HepG2 (cell line): ENCODE data around the gene FBRSL1. TPM values are rescaled to one million over a fixed set of nuclear protein-coding genes. Genes with fewer than 3 reads are reported as not detected.

Experiments
- ARID5B ChIP-seq: IDR thresholded peaks from 2 replicates; pipeline ENCODE4 v1.4.0; 2020; ENCODE audit warnings: mild to moderate bottlenecking, missing genetic modification reagents
- FOXP4 ChIP-seq: sonication (generic); formaldehyde crosslinking; IDR thresholded peaks from 2 replicates; pipeline ENCODE4 v1.4.0; 2020; ENCODE audit warnings: missing genetic modification reagents
- HNF1A ChIP-seq, 2 experiments: sonication (generic) in 1 of 2; formaldehyde crosslinking in 1 of 2; IDR thresholded peaks; 2 replicates each; pipeline versions ENCODE4 v1.4.0 to v1.6.1; 2016 to 2020; ENCODE audit warnings: borderline replicate concordance in 1 of 2, low read depth in 1 of 2, mild to moderate bottlenecking in 1 of 2, missing genetic modification reagents in 1 of 2
- PATZ1 ChIP-seq: sonication (generic); formaldehyde crosslinking; IDR thresholded peaks from 2 replicates; pipeline ENCODE4 v1.4.0; 2020; ENCODE audit warnings: missing genetic modification reagents
- TARDBP ChIP-seq: sonication (generic); formaldehyde crosslinking; IDR thresholded peaks from 2 replicates; pipeline ENCODE4 v1.8.0; 2022; ENCODE audit warnings: mild to moderate bottlenecking, missing genetic modification reagents
- ZBTB7A ChIP-seq: sonication (generic); formaldehyde crosslinking; IDR thresholded peaks from 2 replicates; pipeline ENCODE4 v1.8.0; 2022; ENCODE audit warnings: mild to moderate bottlenecking, missing genetic modification reagents
- ZFP91 ChIP-seq: sonication (generic); formaldehyde crosslinking; IDR thresholded peaks from 2 replicates; pipeline ENCODE4 v1.9.0; 2022; ENCODE audit warnings: missing genetic modification reagents, mild to moderate bottlenecking, borderline replicate concordance
- ZMYM2 ChIP-seq: sonication (generic); formaldehyde crosslinking; IDR thresholded peaks from 2 replicates; pipeline ENCODE4 v1.8.0; 2022; ENCODE audit warnings: mild to moderate bottlenecking, missing genetic modification reagents
- polyA plus RNA-seq, 8 experiments: library from polyadenylated mRNA; depleted of rRNA in 3 of 8; stranded (reverse) in 7 of 8; unstranded in 1 of 8; fragments of >200 nt; fragmentation: Illumina TruSeq in 4 of 8; extraction: Trizol in 4 of 8; gene quantifications; 2 replicates each; pipeline versions ENCODE4 v1.2.1 to v1.2.3, GENCODE V29; 2011 to 2016; ENCODE audit warnings: low read depth in 4 of 8, missing spikeins in 1 of 8, mixed read lengths in 1 of 8; ENCODE audit not compliant: insufficient read depth in 1 of 8
- total RNA-seq, 5 experiments: library from RNA; depleted of rRNA; stranded (reverse); fragments of >200 nt; fragmentation: Illumina TruSeq; extraction: Trizol; gene quantifications; 2 replicates each; pipeline ENCODE4 v1.2.3, GENCODE V29; 2016; ENCODE audit warnings: low read depth in 1 of 5

The FBRSL1 gene
- total and polyA plus RNA-seq, 2 of the 13 experiments (the other 11 are each of a cell fraction or from before 2014, with no cell fraction given), result 3.6 to 7.9 TPM

GRCh38 chr12:132440420-132440819, 49.5 kb upstream of the FBRSL1 start (continued):
- TF ChIP-seq ZFP91 (0 out of 2 replicates have a peak, but pooled peaks have one; percentile 3), ZMYM2 (0 out of 2 replicates have a peak, but pooled peaks have one; percentile 39), ZBTB7A (peak; percentile 89), TARDBP (CRISPR knock-in tag) (peak; percentile 45; the same call in 1 of the 2 replicates), FOXP4 (CRISPR knock-in tag) (peak; percentile 72), PATZ1 (CRISPR knock-in tag) (peak; percentile 47), ARID5B (0 out of 2 replicates have a peak, but pooled peaks have one; percentile 16), HNF1A (IDR thresholded peaks at IDR 0.05; ENCODE audit: low read depth) (peak; percentile 52), HNF1A (CRISPR knock-in tag; IDR thresholded peaks at IDR 0.05; ENCODE audit: borderline replicate concordance) (peak; percentile 44; the same call in 1 of the 2 replicates)
